Cardiac muscle cell (in vitro differentiated cells and primary cell): ENCODE measurements around the gene SLC7A7. TPM values are rescaled to one million over a fixed set of nuclear protein-coding genes. Genes with fewer than 3 reads are reported as not detected.
A peak's percentile ranks its signal among the peaks of the same experiment; 100 is the strongest.

Source experiments
- DNase-seq, 2 donors: peaks; one replicate each; pipeline versions ENCODE4 v3.0.0 to v3.0.0-alpha.2; 2010 to 2017; ENCODE audit warnings: low read depth in 1 of 2, low spot score in 1 of 2
- H3K27ac ChIP-seq: fragments of 200-600 bp; sonication (generic); 2 replicates; pipeline ENCODE4 v1.5.1; 2016
- H3K27me3 ChIP-seq: fragments of 200-600 bp; sonication (generic); 2 replicates; pipeline ENCODE4 v1.6.0; 2016; ENCODE audit warnings: control low read depth
- H3K36me3 ChIP-seq: fragments of 200-600 bp; sonication (generic); 2 replicates; pipeline ENCODE4 v1.5.1; 2016; ENCODE audit warnings: control low read depth
- H3K4me1 ChIP-seq: fragments of 200-600 bp; sonication (generic); 2 replicates; pipeline ENCODE4 v1.8.1; 2017; ENCODE audit warnings: low read depth, mild to moderate bottlenecking, mixed run types
- H3K4me3 ChIP-seq: fragments of 200-600 bp; sonication (generic); 2 replicates; pipeline ENCODE4 v1.5.1; 2016; ENCODE audit warnings: mild to moderate bottlenecking
- H3K9me3 ChIP-seq: fragments of 200-600 bp; sonication (generic); 2 replicates; pipeline ENCODE4 v1.5.1; 2017; ENCODE audit warnings: low read depth, mild to moderate bottlenecking, control low read depth
- polyA plus RNA-seq: library from polyadenylated mRNA; unstranded; fragments of >200 nt; fragmentation: Nextera tagmentation; extraction: Ambion mirVana; gene quantifications from 2 replicates; pipeline ENCODE4 v1.2.1, GENCODE V29; 2016
- total RNA-seq: library from RNA; depleted of rRNA; stranded (reverse); fragments of >200 nt; gene quantifications from 2 replicates; pipeline ENCODE4 v1.2.3, GENCODE V29; 2016
- TF ChIP-seq, protein P1 (sequence below): IDR thresholded peaks from 2 replicates; pipeline ENCODE4 v1.5.1; 2012; ENCODE audit warnings: low read depth, mild to moderate bottlenecking, low read length

Gene SLC7A7
- total and polyA plus RNA-seq, 2 experiments from 2014 or later = 1.9 to 2.3 TPM

DNA sequence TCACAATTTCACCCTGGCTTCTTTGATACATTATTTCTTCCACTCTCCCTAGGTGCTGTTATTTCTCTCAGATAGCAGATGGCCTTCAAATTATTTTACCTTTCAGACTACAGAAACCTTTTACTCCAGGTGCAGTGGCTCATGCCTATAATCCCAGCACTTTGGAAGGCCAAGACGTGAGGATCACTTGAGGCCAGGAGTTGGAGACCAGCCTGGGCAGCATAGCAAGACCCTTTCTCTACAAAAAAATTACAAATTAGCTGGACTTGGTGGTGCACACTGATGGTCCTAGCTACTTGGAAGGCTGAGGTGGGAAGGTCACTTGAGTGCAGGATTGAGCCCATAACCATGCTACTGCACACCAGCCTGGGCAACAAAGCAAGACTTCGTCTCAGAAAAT lies 23.1 kb downstream of the SLC7A7 start:
- Histone ChIP-seq H3K27me3 (no peaks in the 10 kb centered on the region), H3K36me3 (no peaks in the 10 kb centered on the region), H3K4me1 (peaks cover under 1% of the 10 kb centered on the region), H3K27ac (no peak overlapping the region), H3K9me3 (no peaks in the 10 kb centered on the region), H3K4me3 (no peak overlapping the region)
- TF ChIP-seq, protein P1, sequence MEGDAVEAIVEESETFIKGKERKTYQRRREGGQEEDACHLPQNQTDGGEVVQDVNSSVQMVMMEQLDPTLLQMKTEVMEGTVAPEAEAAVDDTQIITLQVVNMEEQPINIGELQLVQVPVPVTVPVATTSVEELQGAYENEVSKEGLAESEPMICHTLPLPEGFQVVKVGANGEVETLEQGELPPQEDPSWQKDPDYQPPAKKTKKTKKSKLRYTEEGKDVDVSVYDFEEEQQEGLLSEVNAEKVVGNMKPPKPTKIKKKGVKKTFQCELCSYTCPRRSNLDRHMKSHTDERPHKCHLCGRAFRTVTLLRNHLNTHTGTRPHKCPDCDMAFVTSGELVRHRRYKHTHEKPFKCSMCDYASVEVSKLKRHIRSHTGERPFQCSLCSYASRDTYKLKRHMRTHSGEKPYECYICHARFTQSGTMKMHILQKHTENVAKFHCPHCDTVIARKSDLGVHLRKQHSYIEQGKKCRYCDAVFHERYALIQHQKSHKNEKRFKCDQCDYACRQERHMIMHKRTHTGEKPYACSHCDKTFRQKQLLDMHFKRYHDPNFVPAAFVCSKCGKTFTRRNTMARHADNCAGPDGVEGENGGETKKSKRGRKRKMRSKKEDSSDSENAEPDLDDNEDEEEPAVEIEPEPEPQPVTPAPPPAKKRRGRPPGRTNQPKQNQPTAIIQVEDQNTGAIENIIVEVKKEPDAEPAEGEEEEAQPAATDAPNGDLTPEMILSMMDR = no peak
- DNase-seq = no peak

GRCh38 chr14:22791301-22791700 lies 23.9 kb downstream of the SLC7A7 start:
- Histone ChIP-seq H3K4me3 (no peak overlapping the region), H3K27ac (no peak overlapping the region), H3K36me3 (no peaks in the 10 kb centered on the region), H3K4me1 (no peaks in the 10 kb centered on the region), H3K9me3 (no peaks in the 10 kb centered on the region), H3K27me3 (no peaks in the 10 kb centered on the region)
- TF ChIP-seq, protein P1 = no peak
- peak in 1 of 2 donors; percentile 43 for DNase-seq

GRCh38 chr14:22786685-22787084 lies 28.6 kb downstream of the SLC7A7 start:
- Histone ChIP-seq H3K4me3 (no peak overlapping the region), H3K36me3 (no peaks in the 10 kb centered on the region), H3K9me3 (no peaks in the 10 kb centered on the region), H3K4me1 (no peaks in the 10 kb centered on the region), H3K27ac (no peak overlapping the region), H3K27me3 (no peaks in the 10 kb centered on the region)
- DNase-seq = no peak
- TF ChIP-seq, protein P1 = no peak

- Histone ChIP-seq H3K27ac (no peak overlapping the region), H3K4me1 (peaks cover 8% of the 10 kb centered on the region), H3K36me3 (no peaks in the 10 kb centered on the region), H3K9me3 (no peaks in the 10 kb centered on the region), H3K4me3 (no peak overlapping the region), H3K27me3 (no peaks in the 10 kb centered on the region)
- DNase-seq = no peak
- TF ChIP-seq, protein P1 = no peak
These were observed 33.8 kb downstream of the SLC7A7 start for GRCh38 chr14:22781301-22781991.

DNA sequence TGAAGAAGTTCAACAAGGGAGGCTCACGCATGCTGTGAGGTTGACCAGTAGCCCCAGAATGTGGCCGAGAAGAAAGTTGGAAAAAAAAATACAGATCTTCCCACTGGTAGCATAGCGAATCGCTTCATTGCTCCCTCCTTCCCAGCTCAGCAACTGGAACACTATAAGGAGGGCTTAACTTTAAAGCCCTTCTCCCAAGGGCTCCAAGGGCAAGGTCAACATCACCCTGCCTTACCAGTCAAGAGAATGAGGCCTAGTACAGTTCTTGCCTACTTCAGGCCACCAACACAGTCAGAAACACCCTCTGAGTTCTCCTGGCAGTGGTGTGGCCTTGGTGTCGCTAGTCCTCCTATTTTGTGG lies 34.3 kb downstream of the SLC7A7 start:
- no peak overlapping the region for H3K4me3 ChIP-seq
- peaks cover 8% of the 10 kb centered on the region for H3K4me1 ChIP-seq
- H3K9me3 ChIP-seq = no peaks in the 10 kb centered on the region
- H3K36me3 ChIP-seq = no peaks in the 10 kb centered on the region
- H3K27me3 ChIP-seq = no peaks in the 10 kb centered on the region
- TF ChIP-seq, protein P1 = no peak
- DNase-seq = no peak
- no peak overlapping the region for H3K27ac ChIP-seq
